ENCODE results near the gene NDOR1.

NDOR1 gene

DNA sequence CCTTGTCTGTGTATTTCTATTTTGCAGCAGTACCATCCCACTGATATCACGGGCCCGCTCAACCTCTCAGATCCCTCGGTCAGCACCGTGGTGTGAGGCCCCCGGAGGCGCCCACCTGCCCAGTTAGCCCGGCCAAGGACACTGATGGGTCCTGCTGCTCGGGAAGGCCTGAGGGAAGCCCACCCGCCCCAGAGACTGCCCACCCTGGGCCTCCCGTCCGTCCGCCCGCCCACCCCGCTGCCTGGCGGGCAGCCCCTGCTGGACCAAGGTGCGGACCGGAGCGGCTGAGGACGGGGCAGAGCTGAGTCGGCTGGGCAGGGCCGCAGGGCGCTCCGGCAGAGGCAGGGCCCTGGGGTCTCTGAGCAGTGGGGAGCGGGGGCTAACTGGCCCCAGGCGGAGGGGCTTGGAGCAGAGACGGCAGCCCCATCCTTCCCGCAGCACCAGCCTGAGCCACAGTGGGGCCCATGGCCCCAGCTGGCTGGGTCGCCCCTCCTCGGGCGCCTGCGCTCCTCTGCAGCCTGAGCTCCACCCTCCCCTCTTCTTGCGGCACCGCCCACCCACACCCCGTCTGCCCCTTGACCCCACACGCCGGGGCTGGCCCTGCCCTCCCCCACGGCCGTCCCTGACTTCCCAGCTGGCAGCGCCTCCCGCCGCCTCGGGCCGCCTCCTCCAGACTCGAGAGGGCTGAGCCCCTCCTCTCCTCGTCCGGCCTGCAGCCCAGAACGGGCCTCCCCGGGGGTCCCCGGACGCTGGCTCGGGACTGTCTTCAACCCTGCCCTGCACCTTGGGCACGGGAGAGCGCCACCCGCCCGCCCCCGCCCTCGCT is 37.5 kb upstream of the NDOR1 start:
- no peak for DNase-seq

DNA sequence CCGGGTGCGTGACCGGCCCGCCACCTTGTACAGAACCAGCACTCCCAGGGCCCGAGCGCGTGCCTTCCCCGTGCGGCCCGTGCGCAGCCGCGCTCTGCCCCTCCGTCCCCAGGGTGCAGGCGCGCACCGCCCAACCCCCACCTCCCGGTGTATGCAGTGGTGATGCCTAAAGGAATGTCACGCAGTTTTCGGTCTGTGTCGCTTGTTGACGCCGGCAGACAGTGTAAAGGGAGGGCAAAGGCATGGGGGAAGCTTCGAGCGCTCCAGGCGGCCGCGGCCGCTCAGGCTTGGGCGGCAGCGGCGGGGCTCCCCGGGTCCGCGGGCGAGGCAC is 37.0 kb upstream of the NDOR1 start:
- DNase-seq = no peak

DNA sequence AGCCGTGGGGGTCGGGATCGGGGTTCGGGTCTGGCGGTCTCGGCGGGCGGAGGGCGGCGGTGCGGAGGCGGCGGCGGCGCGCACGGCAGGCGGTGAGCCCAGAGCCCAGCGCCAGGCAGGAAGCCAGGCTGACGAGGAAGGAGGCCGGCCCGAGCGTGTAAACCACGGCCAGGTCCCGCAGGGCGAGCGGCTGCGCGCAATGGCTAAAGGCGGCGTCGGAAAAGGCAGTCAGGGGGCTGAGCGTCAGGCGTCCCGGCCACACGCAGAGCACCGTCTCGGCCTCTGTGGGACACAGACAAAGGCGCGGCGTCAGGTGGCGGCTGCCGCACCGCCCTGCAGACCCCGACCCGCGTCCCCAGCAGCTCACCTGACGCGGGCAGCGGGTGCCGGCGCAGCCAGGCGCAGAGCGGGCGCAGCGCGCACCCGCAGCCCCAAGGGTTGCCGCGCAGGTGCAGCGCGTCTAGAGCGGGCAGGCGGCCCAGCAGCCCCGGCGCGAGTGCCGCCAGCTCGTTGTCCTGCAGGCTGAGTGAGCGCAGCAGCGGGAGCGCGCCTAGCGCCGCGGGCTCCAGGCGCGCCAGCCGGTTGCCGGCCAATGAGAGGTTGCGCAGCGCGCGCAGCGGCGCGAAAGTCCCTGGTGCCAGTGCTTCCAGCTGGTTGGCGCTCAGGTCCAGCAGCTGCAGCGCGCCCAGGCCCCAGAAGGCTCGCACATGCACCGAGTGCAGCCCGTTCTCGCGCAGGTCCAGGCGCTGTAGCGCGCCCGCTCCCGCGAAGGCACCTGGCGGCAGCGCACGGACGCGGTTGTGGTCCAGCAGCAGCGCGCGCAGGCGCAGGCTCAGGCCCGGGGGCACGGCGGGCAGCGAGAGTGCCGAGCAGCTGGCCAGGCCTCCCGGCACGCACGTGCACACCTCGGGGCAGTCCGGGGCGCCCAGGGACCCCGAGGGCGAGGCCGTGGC is 36.3 kb upstream of the NDOR1 start:
- peak; percentile 52 for DNase-seq

DNA sequence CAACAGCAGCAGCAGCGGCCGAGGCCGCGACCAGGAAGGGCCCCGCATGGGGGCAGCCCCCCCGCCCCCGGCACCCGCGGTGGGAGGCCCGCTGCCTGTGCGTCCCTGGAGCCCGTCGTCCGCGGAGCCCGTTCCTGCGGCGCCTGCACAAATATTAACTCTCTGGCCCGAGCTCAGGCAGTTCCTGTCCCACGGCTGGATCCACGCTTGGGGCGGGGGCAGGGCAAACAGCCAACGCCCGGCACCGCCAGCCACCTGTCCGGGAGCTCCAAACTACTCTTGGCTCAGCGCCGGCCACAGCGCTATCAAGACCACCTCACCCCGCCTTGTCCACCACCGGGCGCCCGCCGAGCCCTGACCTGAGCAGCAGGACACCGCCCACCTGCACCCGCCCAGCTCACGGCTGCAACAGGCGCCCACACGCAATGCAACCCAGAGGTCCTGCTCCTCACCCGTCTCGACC is 35.6 kb upstream of the NDOR1 start, which contains the start of gene LRRC26:
Gene LRRC26, minus strand, starts transcription at position 156 of the 463 bp plus-strand sequence. Its CDS starts 108 bp downstream, at position 48.
- no peak for DNase-seq

DNA sequence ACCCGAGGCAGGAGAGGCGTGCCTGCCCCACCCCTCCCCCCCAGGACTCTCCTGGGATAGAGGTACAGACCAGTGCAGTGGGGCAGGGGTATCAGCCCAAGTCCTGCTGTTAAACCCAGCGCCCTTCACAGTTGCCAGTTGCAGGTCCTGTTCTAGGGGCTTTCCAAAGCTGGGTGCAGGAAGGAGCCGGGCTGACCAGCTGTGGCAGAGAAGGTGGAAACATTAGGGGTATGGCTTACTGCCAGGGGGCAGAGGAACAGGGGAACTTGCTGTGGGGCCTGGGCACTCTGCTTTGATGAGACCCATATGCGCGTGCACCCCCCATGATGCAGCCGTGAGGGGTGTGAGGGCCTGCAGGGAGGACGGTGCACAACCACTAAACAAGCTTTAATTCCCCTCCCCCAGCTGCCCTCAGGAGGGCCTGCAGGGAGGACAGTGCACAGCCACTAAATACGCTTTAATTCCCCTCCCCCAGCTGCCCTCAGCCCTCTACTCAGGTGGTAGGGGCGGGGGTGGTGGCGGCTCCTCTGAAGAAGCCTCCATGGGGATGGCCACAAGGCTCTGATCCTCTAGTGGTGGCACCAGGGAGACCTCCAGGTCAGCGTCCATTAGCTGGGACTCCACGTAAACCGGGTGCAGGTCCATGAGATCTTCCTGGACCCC is 34.9 kb upstream of the NDOR1 start:
- no peak for DNase-seq

GRCh38 chr9:137171149-137171900 is 34.2 kb upstream of the NDOR1 start:
- DNase-seq = no peak

DNA sequence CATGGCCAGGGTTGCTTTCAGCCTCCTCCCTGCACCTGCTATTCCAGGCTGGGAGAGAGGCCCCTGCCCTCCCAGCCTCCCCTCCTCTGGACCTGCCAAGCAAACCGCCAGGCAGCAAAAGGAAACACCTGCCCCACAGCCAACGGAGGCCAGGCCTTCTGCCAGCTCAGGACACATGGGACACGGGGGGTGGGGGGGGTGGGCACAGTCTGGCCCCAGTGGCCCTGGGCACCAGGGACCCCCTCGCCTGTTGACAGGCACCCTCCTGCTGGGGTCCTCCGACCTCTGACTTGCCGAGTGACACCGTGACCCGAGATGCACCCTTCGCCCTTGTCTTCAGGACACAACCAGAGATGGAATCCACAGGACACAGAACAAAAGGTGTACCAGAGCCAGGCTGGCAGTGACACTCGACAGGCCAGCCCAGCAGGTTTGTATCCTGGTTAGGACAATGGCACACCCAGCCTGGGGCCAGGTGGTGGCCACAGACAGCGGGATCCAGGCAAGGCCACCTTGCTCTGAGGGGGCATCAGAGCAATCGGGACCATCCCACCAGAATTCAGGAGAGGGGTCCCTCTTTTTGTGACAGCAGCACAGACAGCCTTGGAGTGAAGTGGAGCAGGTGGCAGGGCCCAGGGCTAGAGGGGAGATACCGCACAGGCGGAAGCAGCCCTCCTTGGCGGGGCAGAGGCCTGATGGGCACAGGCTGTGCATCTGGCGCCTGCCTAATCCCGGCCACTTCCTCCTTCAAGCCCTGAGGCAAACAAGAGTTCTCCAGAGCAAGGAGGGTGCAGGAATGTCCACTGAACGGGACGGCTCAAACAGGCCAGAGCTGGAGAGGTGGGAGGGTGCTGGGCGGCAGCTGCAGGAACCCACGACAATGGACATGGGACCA is 32.4 kb upstream of the NDOR1 start:
- no peak for DNase-seq

- no peak for DNase-seq
Measured at GRCh38 chr9:137173796-137174664, 31.5 kb upstream of the NDOR1 start.

GRCh38 chr9:137174722-137175293 is 30.7 kb upstream of the NDOR1 start:
- no peak for DNase-seq

DNA sequence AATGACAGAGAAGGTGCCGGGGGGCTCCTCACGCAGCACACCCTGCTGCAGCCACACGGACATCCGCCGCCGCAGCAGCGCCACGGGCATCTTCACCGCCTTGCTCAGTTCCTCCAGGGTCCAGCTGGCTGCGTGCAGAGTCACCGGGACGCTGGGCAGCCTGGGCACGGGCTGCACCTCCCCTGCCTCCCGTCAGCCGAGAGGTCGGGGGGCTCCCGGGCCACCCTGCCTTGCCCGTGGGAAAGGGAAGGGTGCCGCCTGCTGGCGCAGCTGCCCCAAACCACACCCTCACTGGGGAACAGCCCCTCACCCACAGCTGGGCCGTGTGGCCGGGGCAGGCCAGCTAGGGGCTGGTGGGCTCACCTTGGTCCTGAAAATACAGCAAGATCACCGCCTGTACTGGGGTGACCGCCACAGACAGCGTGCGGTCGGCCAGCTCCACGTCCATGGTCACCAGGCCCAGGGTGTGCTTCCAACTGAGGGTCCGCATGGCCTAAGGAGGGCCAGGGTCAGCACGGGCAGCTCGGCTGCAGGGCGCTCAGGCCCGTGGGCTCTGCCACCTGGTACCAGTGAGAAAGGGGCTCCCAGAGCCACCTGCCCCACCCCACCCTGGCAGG is 30.0 kb upstream of the NDOR1 start:
- DNase-seq = no peak

GRCh38 chr9:137176302-137177182 is 29.0 kb upstream of the NDOR1 start:
- DNase-seq = no peak

DNA sequence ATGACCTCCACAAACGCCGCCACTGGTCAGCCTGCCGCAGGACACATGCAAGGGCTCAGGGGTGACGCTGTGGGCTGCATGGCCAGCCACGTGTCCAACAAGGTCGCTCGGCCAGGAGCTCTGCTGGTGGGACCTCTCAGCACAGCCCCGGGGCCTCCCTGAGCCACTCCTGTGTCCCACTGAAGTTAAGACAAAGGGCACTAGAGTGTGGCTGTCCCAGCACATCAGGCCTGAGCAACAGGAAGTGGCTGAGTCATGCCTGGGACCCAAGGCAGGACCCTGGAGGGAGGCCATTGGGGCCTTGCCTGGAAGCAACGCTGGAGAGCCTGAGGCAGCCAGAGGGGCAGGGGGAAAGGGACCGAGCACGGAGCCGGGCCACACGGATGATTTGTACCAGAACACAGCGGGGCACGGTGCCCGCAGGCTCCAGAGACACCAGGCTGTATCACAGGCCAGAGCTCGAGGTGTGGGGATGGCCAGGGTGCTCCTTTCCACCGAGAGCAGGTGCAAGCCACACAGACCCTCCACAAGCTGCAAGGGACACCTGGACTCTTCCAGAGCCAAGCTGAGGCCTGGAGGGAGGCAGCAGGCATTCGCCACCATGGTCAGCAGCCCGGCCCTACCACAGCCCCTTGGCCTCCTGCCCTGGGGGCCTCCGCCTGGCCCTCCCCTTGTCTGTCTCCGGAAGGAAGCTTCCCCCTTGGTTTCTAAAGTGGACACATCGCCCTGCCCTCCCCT is 27.1 kb upstream of the NDOR1 start:
- no peak for DNase-seq

- DNase-seq = no peak
Measured at GRCh38 chr9:137178939-137179630, 26.4 kb upstream of the NDOR1 start.

DNA sequence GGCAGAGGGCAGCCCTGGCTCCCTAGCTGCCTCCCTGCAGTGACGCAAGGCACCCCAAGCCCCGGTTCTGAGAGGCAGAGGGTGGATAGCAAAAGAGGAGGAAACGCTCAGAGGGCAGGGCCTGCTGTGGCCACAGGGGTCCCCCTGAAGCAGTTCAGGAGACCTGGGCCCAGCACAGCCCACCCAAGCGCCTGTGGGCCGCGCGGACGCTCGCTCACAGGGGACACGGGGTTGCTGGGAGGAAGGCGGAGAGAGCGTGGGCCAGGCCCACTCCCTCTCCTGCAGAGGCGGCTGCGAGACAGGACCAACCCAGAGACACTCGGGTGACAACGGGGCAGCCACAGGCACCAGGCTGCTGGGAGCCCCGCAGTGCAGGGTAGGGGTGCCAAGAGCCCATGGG is 25.7 kb upstream of the NDOR1 start:
- no peak for DNase-seq

DNA sequence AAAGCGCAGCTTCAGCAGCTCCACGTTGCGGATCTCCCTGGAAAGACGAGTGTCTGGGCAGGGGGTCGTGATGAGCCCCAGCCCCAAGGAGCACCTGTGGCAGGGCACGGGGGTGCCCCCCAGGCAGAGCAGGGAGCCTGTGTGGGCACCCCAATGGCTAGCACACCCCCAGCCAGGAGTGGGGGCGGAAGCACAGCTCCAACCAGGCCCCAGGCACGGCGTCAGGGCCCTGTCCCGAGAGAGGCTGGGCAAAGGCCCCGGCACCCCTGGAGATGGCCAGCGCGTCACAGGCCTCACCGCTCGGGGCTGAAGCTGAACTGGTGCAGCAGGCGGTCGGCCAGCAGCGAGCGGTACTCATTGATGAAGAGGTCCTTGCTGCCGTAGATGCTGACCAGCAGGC is 25.0 kb upstream of the NDOR1 start:
- no peak for DNase-seq

DNA sequence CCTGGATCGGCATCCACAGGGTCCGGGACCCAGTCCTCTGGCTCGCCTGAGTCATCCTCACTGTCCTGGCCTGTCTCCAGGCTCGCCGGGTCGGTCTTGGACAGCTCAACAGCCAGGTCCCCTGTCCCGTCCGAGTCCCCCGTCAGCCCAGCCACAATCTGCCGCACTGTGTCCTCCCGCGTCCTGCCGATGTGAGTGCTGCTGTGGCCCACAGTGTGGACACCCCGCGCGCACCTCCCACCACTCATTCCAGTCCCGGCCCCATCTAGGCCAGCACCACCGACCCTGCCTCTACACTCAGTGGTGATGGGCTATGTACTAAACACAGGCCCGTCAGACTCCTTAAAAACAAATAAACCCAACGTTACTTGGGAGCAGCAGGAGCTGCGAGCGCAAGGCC is 23.8 kb upstream of the NDOR1 start:
- no peak for DNase-seq

DNA sequence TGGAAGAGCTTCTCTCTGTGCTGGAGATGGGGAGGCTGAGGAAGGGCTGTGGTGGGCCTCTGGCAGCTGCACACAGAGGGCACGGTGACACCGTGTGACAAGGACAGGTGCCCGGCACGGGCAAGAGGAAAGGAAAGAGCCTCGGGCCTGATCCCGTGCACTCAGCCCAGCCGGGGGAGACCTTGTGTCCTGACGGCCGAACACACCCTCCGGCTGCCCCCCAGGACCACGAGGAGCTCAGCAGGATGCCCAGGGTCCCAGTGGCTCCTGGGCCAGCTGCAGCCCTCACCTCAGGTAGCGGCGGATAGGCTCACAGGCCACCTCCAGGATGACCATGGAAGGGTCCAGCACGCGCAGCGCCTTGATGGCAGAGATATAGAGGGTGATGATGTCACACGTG is 22.7 kb upstream of the NDOR1 start:
- DNase-seq = no peak
